Activated CD8-positive, alpha-beta memory T cell treated with anti-CD3 and anti-CD28 coated beads, Interleukin-2, amount 50 U/mL, for 24 hours (primary cell): ENCODE results near the gene ZNG1F.
"Not testable (repeated sequence)": the region's sequence is repeated elsewhere in the genome, so short reads cannot be mapped to it uniquely, and the experiment has no call there.

Experiments used
- DNase-seq: peaks from one replicate; pipeline ENCODE4 v3.0.0-alpha.2; 2020; ENCODE audit errors: extremely low read depth

ZNG1F gene

DNA sequence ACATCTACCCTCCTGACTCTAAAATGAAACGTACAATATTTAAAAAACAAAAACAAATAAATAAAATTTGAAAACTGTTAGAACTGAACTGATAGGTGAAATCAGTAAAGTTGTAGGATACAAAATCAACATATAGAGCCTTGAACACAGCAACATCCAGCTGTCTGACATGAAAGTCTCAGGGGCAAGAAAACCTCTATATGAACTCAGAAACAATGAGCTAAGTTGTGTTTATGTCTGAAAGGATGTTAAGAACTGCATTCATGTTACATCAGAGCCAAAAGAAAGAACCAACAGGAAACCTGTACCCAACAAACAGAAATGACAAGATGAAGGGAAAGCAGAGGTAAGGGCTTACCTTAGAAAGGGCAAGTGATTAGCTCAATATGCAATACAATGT lies 102.4 kb downstream of the ZNG1F start:
- not testable (repeated sequence) for DNase-seq

DNA sequence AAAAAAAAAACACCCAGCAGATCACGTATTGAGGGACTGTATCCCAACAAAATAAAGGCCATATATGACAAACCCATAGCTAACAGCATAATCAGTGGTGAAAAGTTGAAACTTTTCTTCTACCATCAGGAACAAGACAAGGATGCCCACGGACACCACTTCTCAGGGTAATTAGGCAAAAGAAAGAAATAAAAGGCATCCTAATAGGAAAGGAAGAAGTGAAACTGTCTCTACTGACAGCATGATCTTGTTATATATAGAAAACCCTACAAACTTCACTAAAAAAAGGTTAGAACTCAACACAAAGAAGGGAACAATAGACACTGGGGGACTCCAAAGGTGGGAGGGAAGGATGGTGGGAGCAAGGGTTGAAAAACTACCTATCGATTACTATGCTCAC lies 102.9 kb downstream of the ZNG1F start:
- not testable (repeated sequence) for DNase-seq

DNA sequence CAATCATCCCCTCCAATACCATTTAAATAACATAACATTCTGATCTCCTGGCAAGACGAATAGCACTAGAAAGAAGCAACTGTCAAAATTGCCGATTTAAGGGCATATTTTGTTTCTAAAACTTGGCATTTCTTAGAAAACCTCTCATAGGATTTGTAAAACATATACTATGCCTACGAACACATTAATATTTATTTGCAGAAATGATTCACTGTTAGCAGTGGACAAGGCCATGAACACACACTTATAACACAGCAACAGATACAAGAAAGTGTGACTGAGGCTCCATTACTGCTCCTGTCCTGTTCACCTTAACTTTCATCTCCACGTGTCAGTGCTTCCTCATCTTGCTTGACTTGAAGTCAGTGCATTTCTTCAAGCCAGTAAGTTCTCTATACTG lies 106.8 kb downstream of the ZNG1F start:
- not testable (repeated sequence) for DNase-seq
